ACC112 (cell line): Measurements from ENCODE around the gene RNLS.

Experiments
- H2AFZ ChIP-seq: fragments of 200-600 bp; sonication (generic); one replicate; pipeline ENCODE4 v1.6.0; 2017; ENCODE audit warnings: antibody characterized with exemption, low read length; ENCODE audit not compliant: unreplicated experiment
- H3K27ac ChIP-seq: fragments of 200-600 bp; sonication (generic); 2 replicates; pipeline ENCODE4 v1.5.1; 2014; ENCODE audit warnings: low read depth, mild to moderate bottlenecking, antibody characterized with exemption, low read length, moderate library complexity
- H3K27me3 ChIP-seq: fragments of 200-600 bp; sonication (generic); 2 replicates; pipeline ENCODE4 v1.6.1; 2014; ENCODE audit warnings: mild to moderate bottlenecking, antibody characterized with exemption, low read length, moderate library complexity, mixed read lengths; ENCODE audit not compliant: insufficient read depth
- H3K36me3 ChIP-seq: fragments of 200-600 bp; sonication (generic); 2 replicates; pipeline ENCODE4 v1.6.1; 2016; ENCODE audit warnings: mild to moderate bottlenecking, antibody characterized with exemption, low read length, moderate library complexity, mixed read lengths; ENCODE audit not compliant: insufficient read depth
- H3K4me1 ChIP-seq: fragments of 200-600 bp; sonication (generic); one replicate; pipeline ENCODE4 v1.6.1; 2016; ENCODE audit warnings: low read length, mixed read lengths; ENCODE audit not compliant: insufficient read depth, unreplicated experiment, control insufficient read depth
- H3K4me3 ChIP-seq: fragments of 200-600 bp; sonication (generic); 2 replicates; pipeline ENCODE4 v1.5.1; 2014; ENCODE audit warnings: mild to moderate bottlenecking, low read depth, low read length
- H3K79me2 ChIP-seq: fragments of 200-600 bp; sonication (generic); one replicate; pipeline ENCODE4 v1.6.0; 2016; ENCODE audit warnings: low read length; ENCODE audit not compliant: control insufficient read depth, unreplicated experiment, insufficient read depth

The RNLS gene

GRCh38 chr10:88553116-88553752 is 29.9 kb downstream of the RNLS start:
- no peaks in the 10 kb centered on the region for H3K79me2 ChIP-seq
- no peak overlapping the region for H3K27ac ChIP-seq
- no peak overlapping the region for H2AFZ ChIP-seq
- no peak overlapping the region for H3K4me3 ChIP-seq
- H3K4me1 ChIP-seq, result peaks cover 15% of the 10 kb centered on the region
- no peaks in the 10 kb centered on the region for H3K36me3 ChIP-seq
- H3K27me3 ChIP-seq, result no peaks in the 10 kb centered on the region

- Histone ChIP-seq H3K79me2 (no peaks in the 10 kb centered on the region), H3K4me1 (no peaks in the 10 kb centered on the region), H2AFZ (no peak overlapping the region), H3K4me3 (no peak overlapping the region), H3K36me3 (no peaks in the 10 kb centered on the region), H3K27ac (no peak overlapping the region), H3K27me3 (no peaks in the 10 kb centered on the region)
Observed at GRCh38 chr10:88551246-88551645, 31.9 kb downstream of the RNLS start.

DNA sequence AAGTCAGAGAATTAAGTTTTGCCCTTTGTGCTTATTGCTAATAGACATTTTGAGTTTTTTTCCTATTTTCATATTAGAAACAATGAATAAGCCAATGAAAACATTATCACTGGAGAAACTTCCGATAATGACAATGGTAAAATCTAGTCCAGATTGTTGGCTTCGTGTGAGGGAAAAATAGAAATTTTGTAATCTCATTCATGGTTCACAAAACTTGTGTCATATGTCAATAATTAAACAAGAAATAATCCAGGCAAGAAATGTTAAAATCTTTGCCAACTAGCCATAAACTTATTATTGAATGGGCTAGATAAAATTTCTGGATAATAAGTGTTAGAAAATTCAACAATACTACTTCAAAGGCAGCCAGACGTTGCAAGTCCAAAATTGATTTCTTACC is 36.6 kb downstream of the RNLS start:
- Histone ChIP-seq H3K36me3 (no peaks in the 10 kb centered on the region), H3K27ac (no peak overlapping the region), H2AFZ (no peak overlapping the region), H3K27me3 (no peaks in the 10 kb centered on the region), H3K79me2 (no peaks in the 10 kb centered on the region), H3K4me1 (peaks cover 14% of the 10 kb centered on the region), H3K4me3 (no peak overlapping the region)

GRCh38 chr10:88545359-88545758 is 37.8 kb downstream of the RNLS start:
- Histone ChIP-seq H2AFZ (no peak overlapping the region), H3K4me3 (no peak overlapping the region), H3K27ac (no peak overlapping the region), H3K79me2 (no peaks in the 10 kb centered on the region), H3K36me3 (no peaks in the 10 kb centered on the region), H3K27me3 (no peaks in the 10 kb centered on the region), H3K4me1 (peaks cover 26% of the 10 kb centered on the region)

- Histone ChIP-seq H3K27me3 (no peaks in the 10 kb centered on the region), H3K79me2 (no peaks in the 10 kb centered on the region), H3K27ac (no peak overlapping the region), H3K4me1 (peaks cover 32% of the 10 kb centered on the region), H3K36me3 (no peaks in the 10 kb centered on the region), H3K4me3 (no peak overlapping the region), H2AFZ (no peak overlapping the region)
Observed at GRCh38 chr10:88544140-88544870, 38.8 kb downstream of the RNLS start.

DNA sequence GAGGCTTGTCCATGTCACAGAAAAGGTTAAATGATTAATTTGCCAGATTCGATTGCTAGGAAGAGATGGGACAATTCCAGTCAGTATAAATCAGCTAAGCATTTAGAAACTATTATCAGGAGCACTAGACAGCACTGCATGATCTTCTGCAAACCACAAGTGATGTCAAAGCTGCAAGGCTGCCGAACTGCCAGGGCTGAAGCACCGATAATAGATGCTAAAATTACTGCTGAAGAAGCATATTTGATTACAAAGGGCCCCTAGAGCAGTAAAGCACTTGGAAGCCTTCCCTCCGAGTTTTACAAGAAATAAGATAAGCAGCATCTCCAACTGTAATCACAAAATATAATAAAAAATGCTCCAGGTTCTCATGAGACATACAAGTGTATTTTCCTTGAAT is 40.6 kb downstream of the RNLS start:
- Histone ChIP-seq H3K27ac (no peak overlapping the region), H3K4me1 (peaks cover 38% of the 10 kb centered on the region), H3K4me3 (no peak overlapping the region), H3K27me3 (no peaks in the 10 kb centered on the region), H2AFZ (no peak overlapping the region), H3K79me2 (no peaks in the 10 kb centered on the region), H3K36me3 (no peaks in the 10 kb centered on the region)

- Histone ChIP-seq H3K79me2 (no peaks in the 10 kb centered on the region), H3K27me3 (no peaks in the 10 kb centered on the region), H3K4me1 (peaks cover 42% of the 10 kb centered on the region), H3K27ac (peak overlapping the region; percentile 85), H3K4me3 (peak overlapping the region; percentile 27), H2AFZ (peak overlapping the region; percentile 89), H3K36me3 (no peaks in the 10 kb centered on the region)
Observed at GRCh38 chr10:88541116-88541626, 41.9 kb downstream of the RNLS start.

DNA sequence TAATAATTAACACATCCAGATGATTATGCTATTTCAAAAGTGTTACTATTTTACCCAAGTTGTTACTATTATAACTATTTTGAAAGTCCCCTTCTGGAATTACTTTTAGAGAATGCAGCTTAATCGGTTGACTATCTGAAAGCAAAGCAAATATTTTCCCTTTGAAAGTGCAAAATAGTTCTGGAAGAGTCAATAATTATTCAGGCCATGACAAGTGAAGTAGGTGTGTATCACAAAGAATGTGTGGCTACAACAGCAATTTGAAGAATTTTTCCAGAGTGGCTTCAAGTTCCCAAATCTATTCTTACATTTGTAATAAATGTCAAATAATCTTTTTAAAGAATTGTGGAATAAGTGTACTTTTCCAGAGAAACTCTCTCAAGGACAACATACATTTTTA is 42.8 kb downstream of the RNLS start:
- Histone ChIP-seq H3K27ac (peak overlapping the region; percentile 85), H3K4me3 (no peak overlapping the region), H2AFZ (no peak overlapping the region), H3K4me1 (peaks cover 42% of the 10 kb centered on the region), H3K79me2 (no peaks in the 10 kb centered on the region), H3K36me3 (no peaks in the 10 kb centered on the region), H3K27me3 (no peaks in the 10 kb centered on the region)

DNA sequence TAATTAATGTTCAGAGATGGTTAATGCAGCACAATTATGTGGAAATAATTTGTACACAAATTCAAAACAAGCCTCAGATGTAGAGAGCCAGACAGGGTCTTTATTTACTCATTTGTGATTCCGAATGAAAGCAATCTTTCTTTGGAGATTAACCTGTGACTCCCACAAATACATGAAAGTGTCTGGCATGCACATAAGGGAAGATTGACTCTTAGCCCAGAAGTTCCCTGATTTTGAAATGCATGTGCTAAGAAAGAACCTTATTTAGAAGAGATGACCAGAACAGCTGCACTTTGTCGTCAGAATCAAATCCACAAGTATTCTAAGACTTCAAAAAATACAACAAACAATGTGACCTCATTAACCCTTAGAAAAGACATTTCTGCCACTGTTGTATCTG is 45.1 kb downstream of the RNLS start:
- Histone ChIP-seq H3K79me2 (no peaks in the 10 kb centered on the region), H3K4me1 (peaks cover 42% of the 10 kb centered on the region), H3K27me3 (no peaks in the 10 kb centered on the region), H3K36me3 (no peaks in the 10 kb centered on the region), H3K4me3 (no peak overlapping the region), H2AFZ (no peak overlapping the region), H3K27ac (no peak overlapping the region)

DNA sequence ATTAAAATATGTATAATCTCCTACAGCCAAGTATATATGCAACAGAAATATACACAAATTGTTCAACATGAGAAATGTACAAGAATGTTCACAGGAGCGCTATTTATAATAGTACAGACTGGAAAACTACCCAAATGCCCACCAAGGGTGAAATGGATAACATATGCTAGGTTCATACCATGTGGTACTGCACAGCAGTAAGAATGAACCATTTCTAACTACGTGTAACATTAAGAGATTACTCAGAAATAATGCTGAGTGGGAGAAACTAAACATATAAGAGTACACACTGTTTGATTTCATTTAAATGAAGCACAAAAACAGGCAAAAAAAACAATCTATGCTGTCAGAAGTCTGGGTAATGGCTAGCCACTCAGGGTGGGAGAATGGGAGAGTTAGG is 45.8 kb downstream of the RNLS start:
- no peak overlapping the region for H3K4me3 ChIP-seq

DNA sequence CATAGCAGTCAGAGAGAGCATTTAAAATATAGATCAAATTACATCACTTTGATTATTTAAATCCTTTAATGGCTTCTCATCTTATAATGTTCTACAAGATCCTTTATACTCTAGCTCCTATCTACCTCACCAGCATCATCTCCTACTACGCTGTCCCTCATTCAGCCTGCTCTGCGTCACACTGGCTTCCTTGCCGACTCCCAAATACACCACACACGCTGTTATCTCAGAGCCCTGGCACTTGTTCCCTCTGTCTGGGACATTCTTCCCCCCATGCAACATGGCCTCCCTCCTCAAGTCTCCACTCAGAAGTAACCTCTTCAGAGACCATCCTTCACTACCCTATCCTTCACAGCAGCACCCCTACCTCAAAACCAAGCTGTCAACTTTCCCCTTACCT is 46.7 kb downstream of the RNLS start:
- no peak overlapping the region for H2AFZ ChIP-seq
- peaks cover 27% of the 10 kb centered on the region for H3K4me1 ChIP-seq
- H3K36me3 ChIP-seq, result no peaks in the 10 kb centered on the region
- H3K79me2 ChIP-seq, result no peaks in the 10 kb centered on the region
- no peak overlapping the region for H3K27ac ChIP-seq
- H3K4me3 ChIP-seq, result no peak overlapping the region
- H3K27me3 ChIP-seq, result no peaks in the 10 kb centered on the region

More for the DNA sequence above, 45.8 kb downstream of the RNLS start:
- Histone ChIP-seq H3K27me3 (no peaks in the 10 kb centered on the region), H3K79me2 (no peaks in the 10 kb centered on the region), H3K36me3 (no peaks in the 10 kb centered on the region), H2AFZ (no peak overlapping the region), H3K4me1 (peaks cover 36% of the 10 kb centered on the region), H3K27ac (no peak overlapping the region)
